ENCODE results near the gene NOL7.

NOL7 gene

DNA sequence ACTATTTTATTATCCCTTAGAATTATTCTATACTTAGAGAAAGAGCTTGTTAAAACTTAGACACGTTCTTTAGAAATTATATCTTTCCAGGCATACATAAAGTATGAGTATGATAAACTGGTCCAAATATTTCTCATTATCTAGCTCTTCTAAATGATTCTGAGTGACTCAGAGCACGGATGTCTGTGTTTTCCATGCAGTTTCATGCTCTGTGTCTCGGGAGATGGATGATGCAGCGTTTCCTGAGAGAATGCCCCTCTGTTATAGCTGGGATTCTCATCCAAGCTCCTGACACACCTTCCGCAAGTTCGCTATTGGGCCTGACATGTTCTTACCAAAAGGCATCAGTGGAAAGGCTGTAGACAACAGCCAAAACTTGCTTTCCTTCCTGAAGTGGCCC, 21.4 kb upstream of the NOL7 start:
- H3K4me3 ChIP-seq (ENCODE audit: low read length), result no peak overlapping the region
- DNase-seq (ENCODE audit: low read depth), result no peak
- TF ChIP-seq, protein P1, sequence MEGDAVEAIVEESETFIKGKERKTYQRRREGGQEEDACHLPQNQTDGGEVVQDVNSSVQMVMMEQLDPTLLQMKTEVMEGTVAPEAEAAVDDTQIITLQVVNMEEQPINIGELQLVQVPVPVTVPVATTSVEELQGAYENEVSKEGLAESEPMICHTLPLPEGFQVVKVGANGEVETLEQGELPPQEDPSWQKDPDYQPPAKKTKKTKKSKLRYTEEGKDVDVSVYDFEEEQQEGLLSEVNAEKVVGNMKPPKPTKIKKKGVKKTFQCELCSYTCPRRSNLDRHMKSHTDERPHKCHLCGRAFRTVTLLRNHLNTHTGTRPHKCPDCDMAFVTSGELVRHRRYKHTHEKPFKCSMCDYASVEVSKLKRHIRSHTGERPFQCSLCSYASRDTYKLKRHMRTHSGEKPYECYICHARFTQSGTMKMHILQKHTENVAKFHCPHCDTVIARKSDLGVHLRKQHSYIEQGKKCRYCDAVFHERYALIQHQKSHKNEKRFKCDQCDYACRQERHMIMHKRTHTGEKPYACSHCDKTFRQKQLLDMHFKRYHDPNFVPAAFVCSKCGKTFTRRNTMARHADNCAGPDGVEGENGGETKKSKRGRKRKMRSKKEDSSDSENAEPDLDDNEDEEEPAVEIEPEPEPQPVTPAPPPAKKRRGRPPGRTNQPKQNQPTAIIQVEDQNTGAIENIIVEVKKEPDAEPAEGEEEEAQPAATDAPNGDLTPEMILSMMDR (conservative IDR thresholded peaks at IDR 0.05; ENCODE audit: low read depth, low read length), result no peak

DNA sequence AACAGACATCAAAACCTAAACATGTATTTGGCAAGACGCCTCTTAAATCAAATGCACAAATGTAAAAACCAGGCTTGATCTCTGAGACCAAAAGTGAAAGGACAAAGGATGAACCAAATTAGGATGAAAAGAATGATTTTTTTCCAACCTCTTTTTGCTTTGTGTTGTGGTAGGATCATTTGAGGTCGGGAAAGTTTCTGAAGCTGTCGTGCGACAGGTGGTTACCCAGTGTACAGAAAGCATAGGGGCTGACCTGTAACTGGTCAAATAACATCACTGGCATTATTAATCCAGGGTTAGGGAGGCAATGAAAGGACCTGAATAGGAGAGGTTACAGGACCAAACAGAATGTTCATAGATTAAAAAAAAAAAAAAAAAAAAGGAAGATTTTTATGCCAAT, 18.1 kb upstream of the NOL7 start:
- DNase-seq (ENCODE audit: low read depth), result no peak
- TF ChIP-seq, protein P1 (conservative IDR thresholded peaks at IDR 0.05; ENCODE audit: low read depth, low read length), result no peak
- H3K4me3 ChIP-seq (ENCODE audit: low read length), result no peak overlapping the region

DNA sequence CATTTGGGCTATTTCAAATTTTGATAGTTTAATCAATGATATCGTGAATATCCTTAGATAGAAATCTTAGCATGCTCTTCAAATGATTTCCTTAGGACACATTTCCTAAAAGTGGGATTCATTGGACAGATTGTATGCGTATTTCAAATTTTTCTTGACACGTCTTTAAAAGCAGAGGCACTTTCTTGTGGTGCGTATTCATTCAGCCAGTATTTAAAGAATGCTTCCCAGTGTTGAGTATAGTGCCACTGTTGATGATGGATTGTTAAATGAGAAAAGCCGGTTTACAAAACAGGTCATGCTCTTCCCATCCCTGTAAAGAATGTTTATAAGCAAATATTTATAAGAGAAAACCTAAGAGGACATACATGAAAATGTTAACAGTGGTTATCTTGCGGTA, 15.1 kb upstream of the NOL7 start:
- H3K4me3 ChIP-seq (ENCODE audit: low read length), result no peak overlapping the region
- TF ChIP-seq, protein P1 (conservative IDR thresholded peaks at IDR 0.05; ENCODE audit: low read depth, low read length), result no peak
- DNase-seq (ENCODE audit: low read depth), result no peak

DNA sequence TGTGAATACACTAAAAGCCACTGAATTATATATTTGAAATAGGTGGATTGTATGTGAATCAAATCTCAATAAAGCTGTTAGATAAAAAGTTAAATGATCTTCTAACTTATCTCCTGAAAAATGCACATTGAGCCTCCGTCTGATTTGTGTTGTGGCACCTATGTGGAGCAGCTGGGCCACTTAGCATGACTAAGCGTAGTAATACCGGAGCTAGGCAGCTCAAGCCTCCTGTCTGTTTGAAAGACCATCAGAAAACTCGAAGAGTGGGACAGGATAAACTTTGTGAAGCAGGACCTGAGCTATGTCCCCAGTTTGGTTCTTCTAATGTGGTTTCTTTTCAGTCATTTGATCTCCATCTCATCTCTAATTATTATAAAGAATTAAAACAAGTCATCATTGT, 11.0 kb upstream of the NOL7 start:
- TF ChIP-seq, protein P1 (conservative IDR thresholded peaks at IDR 0.05; ENCODE audit: low read depth, low read length), result no peak
- DNase-seq (ENCODE audit: low read depth), result no peak
- no peak overlapping the region for H3K4me3 ChIP-seq (ENCODE audit: low read length)

DNA sequence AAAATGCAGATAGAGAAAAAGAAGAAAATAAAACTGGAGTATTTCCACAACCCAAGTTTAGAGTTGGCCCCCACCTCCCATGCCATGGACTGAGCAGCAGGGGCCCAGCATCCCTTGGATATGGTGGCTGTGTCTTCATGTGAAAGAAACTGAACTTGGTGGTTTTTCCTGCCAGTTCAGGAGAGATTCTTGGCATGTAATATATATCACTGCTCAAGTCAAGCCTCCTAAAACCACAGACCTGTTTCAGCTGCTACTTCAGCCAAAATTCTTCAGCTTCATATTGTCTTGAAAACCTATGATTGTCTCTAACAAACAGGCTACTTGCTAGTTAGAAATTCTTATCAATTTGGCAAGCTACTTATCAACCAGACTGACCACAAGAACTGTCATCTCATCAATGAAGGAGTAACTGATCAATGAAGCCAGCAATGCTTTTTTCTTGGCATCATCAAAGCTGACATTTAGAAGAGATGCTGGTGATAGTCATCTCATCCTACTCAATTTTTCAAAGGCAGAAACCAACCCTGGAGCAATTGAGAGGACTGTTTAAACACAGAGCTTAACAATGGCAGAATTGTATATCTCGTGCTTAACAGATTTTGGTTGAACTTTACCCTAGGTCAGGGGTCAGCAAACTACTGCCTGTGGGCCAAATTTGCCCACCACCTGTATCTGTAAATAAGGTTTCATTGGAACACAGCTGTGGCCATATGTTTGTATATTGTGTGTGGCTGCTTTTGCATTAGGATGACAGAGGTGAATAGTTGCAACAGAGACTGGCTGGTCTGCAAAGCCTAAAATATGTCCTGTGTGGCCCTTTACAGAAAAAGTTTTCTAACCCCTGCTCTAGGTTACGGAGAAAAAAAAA, 10.4 kb upstream of the NOL7 start:
- no peak for DNase-seq (ENCODE audit: low read depth)
- TF ChIP-seq, protein P1 (conservative IDR thresholded peaks at IDR 0.05; ENCODE audit: low read depth, low read length), result no peak
- H3K4me3 ChIP-seq (ENCODE audit: low read length), result no peak overlapping the region

DNA sequence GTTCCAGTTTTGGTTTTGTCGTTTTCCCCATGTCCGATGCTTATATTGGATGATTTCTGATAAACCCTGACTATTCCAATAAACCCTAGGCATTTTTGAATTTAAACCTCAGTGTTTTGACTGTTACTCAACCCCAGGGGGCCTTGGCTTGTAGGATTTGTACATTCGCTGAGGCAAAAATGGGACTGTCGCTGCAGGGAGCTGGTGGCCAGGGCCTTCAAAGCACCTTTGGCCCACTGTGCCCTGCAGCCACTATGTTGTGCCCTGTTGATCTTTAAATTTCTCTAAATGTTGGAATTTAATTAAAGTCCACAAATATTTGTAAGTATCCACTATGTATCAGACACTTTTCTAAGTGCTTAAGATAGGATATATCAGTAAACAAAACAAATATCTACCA, 9.5 kb upstream of the NOL7 start:
- TF ChIP-seq, protein P1 (conservative IDR thresholded peaks at IDR 0.05; ENCODE audit: low read depth, low read length), result no peak
- no peak overlapping the region for H3K4me3 ChIP-seq (ENCODE audit: low read length)
- DNase-seq (ENCODE audit: low read depth), result no peak

DNA sequence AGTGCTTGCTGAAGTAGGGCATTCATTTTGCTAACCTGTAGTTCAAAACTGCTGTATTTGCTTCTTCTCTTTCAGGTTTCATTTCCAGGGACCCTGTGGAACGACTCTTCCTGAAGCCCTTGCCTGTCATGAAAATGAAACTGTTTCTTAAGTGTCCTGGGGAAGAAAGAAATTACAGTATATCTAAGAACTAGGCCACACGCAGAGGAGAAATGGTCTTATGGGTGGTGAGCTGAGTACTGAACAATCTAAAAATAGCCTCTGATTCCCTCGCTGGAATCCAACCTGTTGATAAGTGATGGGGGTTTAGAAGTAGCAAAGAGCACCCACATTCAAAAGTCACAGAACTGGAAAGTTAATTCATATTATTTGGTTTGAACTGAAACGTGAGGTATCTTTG, 3.4 kb upstream of the NOL7 start:
- no peak for DNase-seq (ENCODE audit: low read depth)
- TF ChIP-seq, protein P1 (conservative IDR thresholded peaks at IDR 0.05; ENCODE audit: low read depth, low read length), result no peak

More for the DNA sequence above, 3.4 kb upstream of the NOL7 start:
- H3K4me3 ChIP-seq (ENCODE audit: low read length), result no peak overlapping the region

Data from retinal pigment epithelial cell (primary cell).